Measurements from ENCODE around the gene ACR.

Gene ACR

DNA sequence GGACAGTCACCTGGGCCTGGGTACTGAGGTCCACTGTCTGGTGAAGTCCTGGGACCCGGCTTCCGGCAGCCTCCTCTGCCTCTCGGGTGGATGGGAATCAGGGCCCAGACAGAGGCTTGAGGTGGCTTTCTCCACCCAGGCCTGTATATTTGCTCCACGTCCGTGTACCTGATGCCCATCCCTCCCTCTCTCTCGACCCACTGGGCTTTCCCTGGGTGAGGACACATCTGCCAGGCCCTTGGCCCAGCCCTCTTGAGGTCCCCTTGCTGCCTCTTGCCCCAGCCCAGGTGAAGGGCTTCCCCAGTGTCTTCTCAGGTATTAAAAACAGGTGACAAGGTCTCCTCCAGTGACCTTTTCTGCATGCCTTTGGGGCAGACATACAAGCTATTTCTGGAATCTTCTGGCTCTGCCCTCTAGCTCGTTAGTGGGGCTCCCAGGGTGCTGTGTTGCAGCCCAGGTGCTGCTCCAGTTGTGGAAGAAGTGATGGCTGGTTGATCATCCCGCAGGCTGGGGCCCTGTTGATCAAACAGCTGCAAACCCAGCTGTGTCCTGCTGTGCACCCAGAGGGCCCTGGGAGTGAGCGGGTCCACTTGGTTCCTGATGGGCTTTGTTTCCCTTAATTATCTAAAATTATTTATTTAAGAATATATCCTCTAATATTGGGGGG is 25.5 kb upstream of the ACR start:
- Histone ChIP-seq H3K36me3 (ENCODE audit: control insufficient read depth, insufficient read depth, low read length) (peaks cover 34% of the 10 kb centered on the region), H3K4me3 (ENCODE audit: extremely low read depth, insufficient read depth, low read length, poor library complexity, severe bottlenecking) (no peak overlapping the region), H3K9me3 (ENCODE audit: control insufficient read depth, low read length) (no peaks in the 10 kb centered on the region), H3K4me1 (ENCODE audit: control insufficient read depth, insufficient read depth, low read length, poor library complexity, severe bottlenecking) (no peaks in the 10 kb centered on the region), H3K27ac (ENCODE audit: low read depth, low read length, severe bottlenecking) (no peak overlapping the region)
- 90 to 96% methylated on average over 6 to 8 of the region's 9 CpGs for WGBS, 2 experiments (ENCODE audit: insufficient coverage in 2 of 2)

- Histone ChIP-seq H3K36me3 (ENCODE audit: control insufficient read depth, insufficient read depth, low read length) (peaks cover 35% of the 10 kb centered on the region), H3K27ac (ENCODE audit: low read depth, low read length, severe bottlenecking) (no peak overlapping the region), H3K4me3 (ENCODE audit: extremely low read depth, insufficient read depth, low read length, poor library complexity, severe bottlenecking) (no peak overlapping the region), H3K9me3 (ENCODE audit: control insufficient read depth, low read length) (no peaks in the 10 kb centered on the region), H3K4me1 (ENCODE audit: control insufficient read depth, insufficient read depth, low read length, poor library complexity, severe bottlenecking) (no peaks in the 10 kb centered on the region)
- 92 to 96% methylated on average over 11 to 12 of the region's 13 CpGs for whole genome bisulfite sequencing, 2 experiments (ENCODE audit: insufficient coverage in 2 of 2)
These were observed 25.0 kb upstream of the ACR start for GRCh38 chr22:50713008-50713385.

DNA sequence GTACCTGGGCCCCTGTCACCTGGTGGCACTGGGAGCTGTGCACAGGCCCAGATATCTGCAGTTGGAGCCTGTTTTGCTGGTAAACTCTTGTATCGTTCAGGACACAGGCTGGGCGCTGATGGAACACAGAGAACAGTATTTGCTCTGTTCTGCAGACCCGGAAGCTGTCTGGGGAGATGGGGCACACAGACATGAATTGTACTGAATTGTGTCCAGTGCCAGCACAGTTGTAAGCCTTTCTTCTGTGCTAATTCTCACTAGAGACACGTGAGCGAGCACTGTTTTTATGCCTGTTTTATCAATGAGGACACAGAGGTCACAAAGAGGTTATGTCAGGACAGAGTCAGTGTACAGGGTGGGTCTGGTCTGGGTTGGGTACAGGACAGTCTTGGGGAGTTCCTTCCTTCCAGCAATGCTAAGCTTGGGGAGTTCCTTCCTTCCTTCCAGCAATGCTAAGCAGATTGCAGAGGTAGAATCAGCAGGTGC is 24.4 kb upstream of the ACR start:
- Histone ChIP-seq H3K27ac (ENCODE audit: low read depth, low read length, severe bottlenecking) (no peak overlapping the region), H3K36me3 (ENCODE audit: control insufficient read depth, insufficient read depth, low read length) (peaks cover 35% of the 10 kb centered on the region), H3K4me1 (ENCODE audit: control insufficient read depth, insufficient read depth, low read length, poor library complexity, severe bottlenecking) (no peaks in the 10 kb centered on the region), H3K4me3 (ENCODE audit: extremely low read depth, insufficient read depth, low read length, poor library complexity, severe bottlenecking) (no peak overlapping the region), H3K9me3 (ENCODE audit: control insufficient read depth, low read length) (no peaks in the 10 kb centered on the region)
- WGBS, 2 experiments (ENCODE audit: insufficient coverage in 2 of 2): 92 to 93% methylated on average over 5 of the region's 5 CpGs

GRCh38 chr22:50714150-50714549 is 23.9 kb upstream of the ACR start:
- no peaks in the 10 kb centered on the region for H3K9me3 ChIP-seq (ENCODE audit: control insufficient read depth, low read length)
- no peaks in the 10 kb centered on the region for H3K4me1 ChIP-seq (ENCODE audit: control insufficient read depth, insufficient read depth, low read length, poor library complexity, severe bottlenecking)
- H3K27ac ChIP-seq (ENCODE audit: low read depth, low read length, severe bottlenecking): no peak overlapping the region
- H3K4me3 ChIP-seq (ENCODE audit: extremely low read depth, insufficient read depth, low read length, poor library complexity, severe bottlenecking): no peak overlapping the region
- WGBS, 2 experiments (ENCODE audit: insufficient coverage in 2 of 2): 91 to 94% methylated on average over 7 of the region's 7 CpGs
- H3K36me3 ChIP-seq (ENCODE audit: control insufficient read depth, insufficient read depth, low read length): peaks cover 30% of the 10 kb centered on the region

DNA sequence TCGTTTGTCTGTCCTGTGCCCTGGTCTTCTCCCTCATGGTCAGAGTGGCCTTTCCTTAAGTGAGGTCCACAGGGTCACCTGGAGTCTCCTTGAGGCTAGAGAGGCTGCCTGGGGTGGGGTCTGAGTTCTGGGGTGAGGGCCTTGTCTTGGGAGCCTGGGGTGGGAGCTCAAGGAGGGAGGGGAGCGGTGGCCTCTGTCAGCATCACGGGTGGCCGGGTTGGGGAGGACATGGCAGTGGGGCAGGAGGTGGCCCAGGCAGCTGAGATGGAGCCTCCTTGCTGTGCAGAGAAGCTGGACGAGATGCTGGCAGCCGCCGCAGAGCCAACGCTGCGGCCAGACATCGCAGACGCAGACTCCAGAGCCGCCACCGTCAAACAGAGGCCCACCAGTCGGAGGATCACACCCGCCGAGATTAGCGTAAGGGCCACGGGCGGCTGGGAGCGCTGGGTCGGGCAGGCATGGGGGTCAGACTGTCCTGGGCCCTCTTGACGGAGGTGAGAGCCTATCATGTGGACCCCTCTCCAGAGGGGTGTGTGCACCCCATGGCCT is 23.3 kb upstream of the ACR start:
- Histone ChIP-seq H3K4me3 (ENCODE audit: extremely low read depth, insufficient read depth, low read length, poor library complexity, severe bottlenecking) (no peak overlapping the region), H3K9me3 (ENCODE audit: control insufficient read depth, low read length) (no peaks in the 10 kb centered on the region), H3K4me1 (ENCODE audit: control insufficient read depth, insufficient read depth, low read length, poor library complexity, severe bottlenecking) (no peaks in the 10 kb centered on the region), H3K36me3 (ENCODE audit: control insufficient read depth, insufficient read depth, low read length) (peaks cover 25% of the 10 kb centered on the region), H3K27ac (ENCODE audit: low read depth, low read length, severe bottlenecking) (no peak overlapping the region)
- WGBS, 2 experiments (ENCODE audit: insufficient coverage in 2 of 2): 95% methylated on average over 22 of the region's 22 CpGs

- peaks cover 19% of the 10 kb centered on the region for H3K36me3 ChIP-seq (ENCODE audit: control insufficient read depth, insufficient read depth, low read length)
These were observed 22.8 kb upstream of the ACR start for GRCh38 chr22:50715250-50715649.

GRCh38 chr22:50715776-50716175 is 22.2 kb upstream of the ACR start:
- no peak overlapping the region for H3K27ac ChIP-seq (ENCODE audit: low read depth, low read length, severe bottlenecking)
- no peaks in the 10 kb centered on the region for H3K4me1 ChIP-seq (ENCODE audit: control insufficient read depth, insufficient read depth, low read length, poor library complexity, severe bottlenecking)
- no peaks in the 10 kb centered on the region for H3K9me3 ChIP-seq (ENCODE audit: control insufficient read depth, low read length)
- WGBS, 2 experiments (ENCODE audit: insufficient coverage in 2 of 2): 94 to 97% methylated on average over 7 of the region's 7 CpGs
- no peak overlapping the region for H3K4me3 ChIP-seq (ENCODE audit: extremely low read depth, insufficient read depth, low read length, poor library complexity, severe bottlenecking)
- peaks cover 17% of the 10 kb centered on the region for H3K36me3 ChIP-seq (ENCODE audit: control insufficient read depth, insufficient read depth, low read length)

More at GRCh38 chr22:50715250-50715649, 22.8 kb upstream of the ACR start:
- Histone ChIP-seq H3K9me3 (ENCODE audit: control insufficient read depth, low read length) (no peaks in the 10 kb centered on the region), H3K27ac (ENCODE audit: low read depth, low read length, severe bottlenecking) (no peak overlapping the region), H3K4me1 (ENCODE audit: control insufficient read depth, insufficient read depth, low read length, poor library complexity, severe bottlenecking) (no peaks in the 10 kb centered on the region), H3K4me3 (ENCODE audit: extremely low read depth, insufficient read depth, low read length, poor library complexity, severe bottlenecking) (no peak overlapping the region)
- WGBS, 2 experiments (ENCODE audit: insufficient coverage in 2 of 2): 96 to 100% methylated on average over 4 to 7 of the region's 9 CpGs

- Histone ChIP-seq H3K9me3 (ENCODE audit: control insufficient read depth, low read length) (no peaks in the 10 kb centered on the region), H3K27ac (ENCODE audit: low read depth, low read length, severe bottlenecking) (no peak overlapping the region), H3K36me3 (ENCODE audit: control insufficient read depth, insufficient read depth, low read length) (peaks cover 17% of the 10 kb centered on the region), H3K4me3 (ENCODE audit: extremely low read depth, insufficient read depth, low read length, poor library complexity, severe bottlenecking) (no peak overlapping the region), H3K4me1 (ENCODE audit: control insufficient read depth, insufficient read depth, low read length, poor library complexity, severe bottlenecking) (no peaks in the 10 kb centered on the region)
- 91 to 95% methylated on average over 7 to 12 of the region's 13 CpGs for WGBS, 2 experiments (ENCODE audit: insufficient coverage in 2 of 2)
These were observed 21.5 kb upstream of the ACR start for GRCh38 chr22:50716290-50717024.

GRCh38 chr22:50717709-50718351 is 20.2 kb upstream of the ACR start:
- 85 to 90% methylated on average over 7 to 9 of the region's 10 CpGs for WGBS, 2 experiments (ENCODE audit: insufficient coverage in 2 of 2)
- H3K4me1 ChIP-seq (ENCODE audit: control insufficient read depth, insufficient read depth, low read length, poor library complexity, severe bottlenecking): no peaks in the 10 kb centered on the region
- no peak overlapping the region for H3K4me3 ChIP-seq (ENCODE audit: extremely low read depth, insufficient read depth, low read length, poor library complexity, severe bottlenecking)
- H3K27ac ChIP-seq (ENCODE audit: low read depth, low read length, severe bottlenecking): no peak overlapping the region
- peaks cover 30% of the 10 kb centered on the region for H3K36me3 ChIP-seq (ENCODE audit: control insufficient read depth, insufficient read depth, low read length)
- no peaks in the 10 kb centered on the region for H3K9me3 ChIP-seq (ENCODE audit: control insufficient read depth, low read length)

DNA sequence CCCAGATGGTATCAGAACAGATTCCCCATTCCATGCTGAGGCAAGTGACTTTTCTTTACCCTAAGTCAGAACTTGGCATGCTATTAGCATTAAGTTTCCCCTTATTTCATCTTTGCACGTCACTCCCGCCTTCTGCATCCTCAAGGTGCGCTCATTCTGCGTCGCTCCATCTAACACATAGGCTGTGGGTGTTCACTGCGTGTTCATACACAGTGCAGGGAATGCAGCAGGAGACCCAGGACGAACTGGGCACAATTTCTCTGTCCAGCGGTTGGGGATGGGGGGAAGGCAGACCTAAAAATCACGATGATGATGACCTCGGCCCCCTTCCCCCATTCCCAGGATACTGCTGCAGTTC is 19.7 kb upstream of the ACR start:
- peaks cover 34% of the 10 kb centered on the region for H3K36me3 ChIP-seq (ENCODE audit: control insufficient read depth, insufficient read depth, low read length)
- H3K9me3 ChIP-seq (ENCODE audit: control insufficient read depth, low read length): no peaks in the 10 kb centered on the region
- no peak overlapping the region for H3K4me3 ChIP-seq (ENCODE audit: extremely low read depth, insufficient read depth, low read length, poor library complexity, severe bottlenecking)
- H3K27ac ChIP-seq (ENCODE audit: low read depth, low read length, severe bottlenecking): no peak overlapping the region
- WGBS, 2 experiments (ENCODE audit: insufficient coverage in 2 of 2): 86 to 95% methylated on average over 8 to 10 of the region's 10 CpGs
- no peaks in the 10 kb centered on the region for H3K4me1 ChIP-seq (ENCODE audit: control insufficient read depth, insufficient read depth, low read length, poor library complexity, severe bottlenecking)

All from mesodermal cell (in vitro differentiated cells).